GM10248 (cell line): ENCODE results near the gene HMCN2.

Source experiments
- CTCF ChIA-PET: fragments of 300-600 bp; sonication (Branson Sonifier 250); formaldehyde crosslinking; extraction: SDS; loops from one replicate; lab custom pipeline; 2021; ENCODE audit warnings: antibody characterized with exemption; lab: Yijun Ruan, JAX
- POLR2A ChIA-PET: fragments of 350-650 bp; sonication (Branson Sonifier 250); formaldehyde crosslinking; extraction: SDS; loops from one replicate; lab custom pipeline; 2020; ENCODE audit warnings: antibody characterized with exemption; lab: Yijun Ruan, JAX
- DNase-seq: peaks from one replicate; pipeline ENCODE4 v3.0.0; 2012; ENCODE audit errors: extremely low spot score
- CTCF ChIP-seq: IDR thresholded peaks from 2 replicates; pipeline ENCODE4 v1.5.1; 2012; ENCODE audit warnings: mild to moderate bottlenecking, low read depth; ENCODE audit errors: extremely low read depth, missing control alignments, control extremely low read depth

HMCN2 gene

GRCh38 chr9:130225071-130225470 is 40.5 kb upstream of the HMCN2 start:
- TF ChIP-seq CTCF = no peak
- no peak for DNase-seq
- CTCF ChIA-PET = no interaction called here
- POLR2A ChIA-PET = no interaction called here

GRCh38 chr9:130225586-130225985 is 40.0 kb upstream of the HMCN2 start:
- POLR2A ChIA-PET = no interaction called here
- no peak for DNase-seq
- CTCF ChIA-PET = interaction anchor here (3.2 kb wide), 1 partner anchor 10 kb away, joined by 13 read pairs; no protein-coding TSS in a partner anchor
- TF ChIP-seq CTCF = no peak

- no peak for DNase-seq
- ChIA-PET POLR2A (no interaction called here), CTCF (interaction anchor here (1.6 to 3.2 kb wide), 2 partner anchors 10 to 119 kb away, joined by 6 to 13 read pairs; no protein-coding TSS in a partner anchor)
- TF ChIP-seq CTCF = no peak
Observed at GRCh38 chr9:130226112-130226511, 39.4 kb upstream of the HMCN2 start.

GRCh38 chr9:130227833-130228232 is 37.7 kb upstream of the HMCN2 start:
- no peak for DNase-seq
- POLR2A ChIA-PET = no interaction called here
- TF ChIP-seq CTCF = no peak
- CTCF ChIA-PET = interaction anchor here (0.7 to 3.2 kb wide), 4 partner anchors 8 to 117 kb away, joined by 3 to 13 read pairs (median 4); no protein-coding TSS in a partner anchor

GRCh38 chr9:130229759-130230158 is 35.8 kb upstream of the HMCN2 start:
- no peak for TF ChIP-seq CTCF
- CTCF ChIA-PET = no interaction called here
- POLR2A ChIA-PET = no interaction called here
- DNase-seq = no peak

GRCh38 chr9:130230631-130231030 is 34.9 kb upstream of the HMCN2 start:
- CTCF ChIA-PET = no interaction called here
- POLR2A ChIA-PET = no interaction called here
- no peak for TF ChIP-seq CTCF

More at GRCh38 chr9:130230631-130231030, 34.9 kb upstream of the HMCN2 start:
- no peak for DNase-seq
